AG04450 (cell line): ENCODE data around the gene COPZ1. TPM values are rescaled to one million over a fixed set of nuclear protein-coding genes. Genes with fewer than 3 reads are reported as not detected.

Experiments
- CTCF ChIA-PET: fragments of 300-600, 350-600 bp; formaldehyde crosslinking; extraction: SDS; loops from one replicate; lab custom pipeline; 2022; ENCODE audit warnings: antibody characterized with exemption, inconsistent platforms; lab: Charles Lee
- POLR2A ChIA-PET: fragments of 350-600 bp; formaldehyde crosslinking; extraction: SDS; loops from one replicate; lab custom pipeline; 2021; ENCODE audit warnings: antibody characterized with exemption, inconsistent platforms; lab: Yijun Ruan, JAX
- DNase-seq: peaks from one replicate; pipeline ENCODE4 v3.0.0-alpha.2; 2011; ENCODE audit warnings: low read depth, low spot score
- H3K27ac ChIP-seq: one replicate; pipeline ENCODE4 v1.5.1; 2012; ENCODE audit warnings: low read depth, low read length, control low read depth
- H3K27me3 ChIP-seq: one replicate; pipeline ENCODE4 v1.6.0; 2012; ENCODE audit warnings: low read length; ENCODE audit not compliant: control insufficient read depth, insufficient read depth
- H3K4me3 ChIP-seq: 2 replicates; pipeline ENCODE4 v1.5.1; 2011; ENCODE audit warnings: mild to moderate bottlenecking, low read depth, low read length, control low read depth
- H3K9me3 ChIP-seq: 2 replicates; pipeline ENCODE4 v1.5.1; 2012; ENCODE audit warnings: low read length; ENCODE audit not compliant: control insufficient read depth, insufficient read depth
- CTCF ChIP-seq: IDR thresholded peaks from 2 replicates; pipeline ENCODE4 v1.5.1; 2011; ENCODE audit warnings: low read depth, low read length, control low read depth, inconsistent platforms
- polyA plus RNA-seq: library from polyadenylated mRNA; depleted of rRNA; stranded (reverse); fragments of >200 nt; gene quantifications from 2 replicates; pipeline ENCODE4 v1.2.3, GENCODE V29; 2011

Gene COPZ1
- polyA plus RNA-seq, 1 experiment = 404 TPM

GRCh38 chr12:54385251-54385914 is 60.5 kb downstream of the COPZ1 start:
- DNase-seq = no peak
- Histone ChIP-seq H3K4me3 (no peak overlapping the region), H3K27ac (no peak overlapping the region), H3K9me3 (no peaks in the 10 kb centered on the region), H3K27me3 (no peaks in the 10 kb centered on the region)
- ChIA-PET POLR2A (interaction anchor here (0.6 kb wide), 1 partner anchor 1527 kb away, joined by 4 read pairs; no protein-coding TSS in a partner anchor), CTCF (interaction anchor here (1.3 to 11.6 kb wide), 5 partner anchors 8 to 171 kb away, joined by 4 to 212 read pairs (median 6); no protein-coding TSS in a partner anchor)
- no peak for TF ChIP-seq CTCF

GRCh38 chr12:54386403-54387113 is 61.6 kb downstream of the COPZ1 start:
- H3K27ac ChIP-seq = no peak overlapping the region
- DNase-seq = no peak
- TF ChIP-seq CTCF = no peak
- H3K27me3 ChIP-seq = no peaks in the 10 kb centered on the region
- POLR2A ChIA-PET = no interaction called here
- no peak overlapping the region for H3K4me3 ChIP-seq
- H3K9me3 ChIP-seq = no peaks in the 10 kb centered on the region
- CTCF ChIA-PET = interaction anchor here (1.5 to 11.6 kb wide), 4 partner anchors 13 to 172 kb away, joined by 5 to 212 read pairs (median 7); no protein-coding TSS in a partner anchor

- H3K9me3 ChIP-seq = no peaks in the 10 kb centered on the region
- POLR2A ChIA-PET = no interaction called here
Observed at GRCh38 chr12:54387114-54387467, 62.2 kb downstream of the COPZ1 start.

GRCh38 chr12:54388237-54389133 is 63.6 kb downstream of the COPZ1 start:
- H3K27me3 ChIP-seq = no peaks in the 10 kb centered on the region
- ChIA-PET POLR2A (no interaction called here), CTCF (interaction anchor here (1.2 to 11.6 kb wide), 3 partner anchors 9 to 18 kb away, joined by 8 to 212 read pairs (median 12); no protein-coding TSS in a partner anchor)
- no peak overlapping the region for H3K4me3 ChIP-seq
- no peak for DNase-seq
- H3K27ac ChIP-seq = no peak overlapping the region
- H3K9me3 ChIP-seq = no peaks in the 10 kb centered on the region
- no peak for TF ChIP-seq CTCF

More at GRCh38 chr12:54387114-54387467, 62.2 kb downstream of the COPZ1 start:
- Histone ChIP-seq H3K27ac (no peak overlapping the region), H3K27me3 (no peaks in the 10 kb centered on the region), H3K4me3 (no peak overlapping the region)
- CTCF ChIA-PET = interaction anchor here (1.5 to 11.6 kb wide), 4 partner anchors 13 to 173 kb away, joined by 5 to 212 read pairs (median 7); no protein-coding TSS in a partner anchor
- DNase-seq = no peak
- TF ChIP-seq CTCF = no peak
